ENCODE results near the gene SLC8A2.

Gene SLC8A2

GRCh38 chr19:47419030-47419783, 52.5 kb downstream of the SLC8A2 start, which contains the start of gene MEIS3:
MEIS3 (minus strand) TSS chr19:47419527; CDS start chr19:47419081, 446 bp downstream.
- Histone ChIP-seq H4K20me1 (ENCODE audit: control insufficient read depth, insufficient read depth, low read depth, low read length) (no peaks in the 10 kb centered on the region), H3K79me2 (ENCODE audit: control insufficient read depth, low read length) (peaks cover 10% of the 10 kb centered on the region), H3K4me3 (ENCODE audit: low read length) (peak within 1 kb of the TSS; percentile 72), H3K27ac (ENCODE audit: low read depth, low read length) (0 out of 2 replicates have a peak within 1 kb of the TSS, but pooled peaks have one; percentile 1), H3K4me2 (ENCODE audit: low read length) (peak within 1 kb of the TSS; percentile 65), H3K4me1 (ENCODE audit: control insufficient read depth, low read length) (peaks cover 53% of the 10 kb centered on the region), H3K9me2 (replicated peaks; ENCODE audit: control insufficient read depth, low read length) (no peaks in the 10 kb centered on the region), H3K27me3 (ENCODE audit: control insufficient read depth, low read length) (peaks cover 54% of the 10 kb centered on the region), H3K36me3 (ENCODE audit: control insufficient read depth, low read length) (peaks cover 8% of the 10 kb centered on the region), H3K9me3 (ENCODE audit: control insufficient read depth, insufficient read depth, low read length) (no peaks in the 10 kb centered on the region), H3F3A (ENCODE audit: control insufficient read depth, insufficient read depth) (peaks cover 3% of the 10 kb centered on the region; the same call in 1 of the 2 replicates)
- TF ChIP-seq CTCF (IDR thresholded peaks at IDR 0.05; ENCODE audit: low read depth, low read length, poor library complexity, severe bottlenecking): no peak
- no peak for TF ChIP-seq EZH2phosphoT487 (IDR thresholded peaks at IDR 0.05; ENCODE audit: borderline replicate concordance, low read length)

- Histone ChIP-seq H3K36me3 (ENCODE audit: control insufficient read depth, low read length) (peaks cover 11% of the 10 kb centered on the region), H3K27me3 (ENCODE audit: control insufficient read depth, low read length) (peaks cover 51% of the 10 kb centered on the region), H3K4me2 (ENCODE audit: low read length) (peak overlapping the region; percentile 65), H4K20me1 (ENCODE audit: control insufficient read depth, insufficient read depth, low read depth, low read length) (no peaks in the 10 kb centered on the region), H3K4me1 (ENCODE audit: control insufficient read depth, low read length) (peaks cover 53% of the 10 kb centered on the region), H3F3A (ENCODE audit: control insufficient read depth, insufficient read depth) (peaks cover 3% of the 10 kb centered on the region; the same call in 1 of the 2 replicates), H3K9me2 (replicated peaks; ENCODE audit: control insufficient read depth, low read length) (no peaks in the 10 kb centered on the region), H3K9me3 (ENCODE audit: control insufficient read depth, insufficient read depth, low read length) (no peaks in the 10 kb centered on the region), H3K79me2 (ENCODE audit: control insufficient read depth, low read length) (peaks cover 10% of the 10 kb centered on the region), H3K4me3 (ENCODE audit: low read length) (peak overlapping the region; percentile 72), H3K27ac (ENCODE audit: low read depth, low read length) (0 out of 2 replicates have a peak overlapping the region, but pooled peaks have one; percentile 1)
- TF ChIP-seq EZH2phosphoT487 (IDR thresholded peaks at IDR 0.05; ENCODE audit: borderline replicate concordance, low read length): no peak
- TF ChIP-seq CTCF (IDR thresholded peaks at IDR 0.05; ENCODE audit: low read depth, low read length, poor library complexity, severe bottlenecking): no peak
Measured at GRCh38 chr19:47418692-47419029, 53.0 kb downstream of the SLC8A2 start.

- peaks cover 46% of the 10 kb centered on the region for H3K4me1 ChIP-seq (ENCODE audit: control insufficient read depth, low read length)
- H3K9me3 ChIP-seq (ENCODE audit: control insufficient read depth, insufficient read depth, low read length): no peaks in the 10 kb centered on the region
- TF ChIP-seq CTCF (IDR thresholded peaks at IDR 0.05; ENCODE audit: low read depth, low read length, poor library complexity, severe bottlenecking): no peak
- TF ChIP-seq EZH2phosphoT487 (IDR thresholded peaks at IDR 0.05; ENCODE audit: borderline replicate concordance, low read length): no peak
- no peaks in the 10 kb centered on the region for H4K20me1 ChIP-seq (ENCODE audit: control insufficient read depth, insufficient read depth, low read depth, low read length)
- H3K27me3 ChIP-seq (ENCODE audit: control insufficient read depth, low read length): peaks cover 44% of the 10 kb centered on the region
- H3K4me3 ChIP-seq (ENCODE audit: low read length): peak overlapping the region; percentile 72
- peaks cover 10% of the 10 kb centered on the region for H3K79me2 ChIP-seq (ENCODE audit: control insufficient read depth, low read length)
- H3K4me2 ChIP-seq (ENCODE audit: low read length): peak overlapping the region; percentile 65
- peaks cover 11% of the 10 kb centered on the region for H3K36me3 ChIP-seq (ENCODE audit: control insufficient read depth, low read length)
- H3K27ac ChIP-seq (ENCODE audit: low read depth, low read length): 0 out of 2 replicates have a peak overlapping the region, but pooled peaks have one; percentile 1
- no peaks in the 10 kb centered on the region; the same call in 1 of the 2 replicates for H3F3A ChIP-seq (ENCODE audit: control insufficient read depth, insufficient read depth)
- H3K9me2 ChIP-seq (replicated peaks; ENCODE audit: control insufficient read depth, low read length): no peaks in the 10 kb centered on the region
Measured at GRCh38 chr19:47417746-47418691, 53.7 kb downstream of the SLC8A2 start.
